IMR-90 (cell line): ENCODE results near the gene SUB1. TPM values are rescaled to one million over a fixed set of nuclear protein-coding genes. Genes with fewer than 3 reads are reported as not detected.

Experiments
- ATAC-seq: fragments of 200-7000 bp; cut with Tn5 transposase; 2 replicates; pipeline ENCODE4 v1.9.1; 2020; ENCODE audit warnings: low read depth, mild to moderate bottlenecking, moderate library complexity
- BruUV-seq: library from RNA; stranded (reverse); fragments of 400-500 nt; replicated peaks from 2 replicates; lab custom pipeline; 2021; lab: Mats Ljungman, UMichigan
- CTCF ChIA-PET: fragments of 300-600 bp; formaldehyde crosslinking; extraction: SDS; loops from one replicate; lab custom pipeline; 2021; ENCODE audit warnings: antibody characterized with exemption; lab: Yijun Ruan, JAX
- POLR2A ChIA-PET: fragments of 300-600 bp; sonication (Branson Sonifier 250); formaldehyde crosslinking; loops from one replicate; lab custom pipeline; 2022; ENCODE audit warnings: antibody characterized with exemption; ENCODE audit not compliant: unreplicated experiment; lab: Charles Lee
- DNase-seq: peaks from one replicate; pipeline ENCODE4 v3.0.0; 2013
- H2AFZ ChIP-seq: replicated peaks from 2 replicates; pipeline ENCODE3; 2013; ENCODE audit warnings: low read length, mild to moderate bottlenecking; ENCODE audit not compliant: poor library complexity
- H2AK5ac ChIP-seq: 2 replicates; pipeline ENCODE4 v1.6.1; 2013; ENCODE audit warnings: low read depth, low read length, inconsistent platforms
- H2AK9ac ChIP-seq: replicated peaks from 2 replicates; pipeline ENCODE3; 2013; ENCODE audit warnings: mild to moderate bottlenecking, low read depth, low read length, moderate library complexity; ENCODE audit not compliant: poor library complexity
- H2BK120ac ChIP-seq: 2 replicates; pipeline ENCODE4 v1.6.1; 2013; ENCODE audit warnings: low read depth, low read length, inconsistent platforms
- H2BK15ac ChIP-seq: 3 replicates; pipeline ENCODE4 v1.6.1; 2013; ENCODE audit warnings: low read depth, low read length, inconsistent platforms
- H2BK20ac ChIP-seq: 2 replicates; pipeline ENCODE4 v1.6.1; 2013; ENCODE audit warnings: low read depth, mild to moderate bottlenecking, inconsistent platforms, low read length, moderate library complexity
- H2BK5ac ChIP-seq: 2 replicates; pipeline ENCODE4 v1.6.1; 2013; ENCODE audit warnings: mild to moderate bottlenecking, low read depth, low read length, inconsistent platforms; ENCODE audit not compliant: poor library complexity, severe bottlenecking
- H3K14ac ChIP-seq: replicated peaks from 2 replicates; pipeline ENCODE4 v1.6.1; 2013; ENCODE audit warnings: low read depth, low read length, inconsistent platforms
- H3K18ac ChIP-seq: 2 replicates; pipeline ENCODE4 v1.6.1; 2013; ENCODE audit warnings: low read depth, low read length, control low read depth
- H3K23ac ChIP-seq: 2 replicates; pipeline ENCODE4 v1.6.1; 2013; ENCODE audit warnings: low read depth, low read length, inconsistent platforms
- H3K27ac ChIP-seq: 2 replicates; pipeline ENCODE4 v1.5.1; 2013; ENCODE audit warnings: mild to moderate bottlenecking, control low read depth, low read length; ENCODE audit not compliant: insufficient read depth
- H3K27me3 ChIP-seq: 2 replicates; pipeline ENCODE4 v1.6.1; 2013; ENCODE audit warnings: low read length; ENCODE audit not compliant: control insufficient read depth, insufficient read depth
- H3K36me3 ChIP-seq: 2 replicates; pipeline ENCODE4 v1.6.1; 2013; ENCODE audit warnings: low read length, mixed read lengths; ENCODE audit not compliant: control insufficient read depth, insufficient read depth
- H3K4ac ChIP-seq: 2 replicates; pipeline ENCODE4 v1.6.1; 2013; ENCODE audit warnings: low read depth, low read length, inconsistent platforms
- H3K4me1 ChIP-seq: 2 replicates; pipeline ENCODE4 v1.6.1; 2013; ENCODE audit warnings: low read length, mixed read lengths; ENCODE audit not compliant: control insufficient read depth, insufficient read depth
- H3K4me2 ChIP-seq: 2 replicates; pipeline ENCODE4 v1.6.1; 2013; ENCODE audit warnings: low read depth, mild to moderate bottlenecking, control low read depth, low read length, moderate library complexity
- H3K4me3 ChIP-seq: 2 replicates; pipeline ENCODE4 v1.5.1; 2013; ENCODE audit warnings: low read depth, mild to moderate bottlenecking, control low read depth, low read length, moderate library complexity; ENCODE audit not compliant: insufficient read depth
- H3K56ac ChIP-seq: 2 replicates; pipeline ENCODE4 v1.6.1; 2013; ENCODE audit warnings: low read length, inconsistent platforms; ENCODE audit not compliant: insufficient read depth; ENCODE audit errors: extremely low read depth
- H3K79me1 ChIP-seq, 2 experiments: 2 replicates each; pipeline ENCODE4 v1.6.1; 2013; ENCODE audit warnings: low read length in 2 of 2, inconsistent platforms in 1 of 2, low read depth in 1 of 2
- H3K9ac ChIP-seq: 2 replicates; pipeline ENCODE4 v1.6.1; 2013; ENCODE audit warnings: low read depth, low read length, control low read depth
- H3K9me1 ChIP-seq: 2 replicates; pipeline ENCODE4 v1.6.1; 2013; ENCODE audit warnings: low read length, inconsistent platforms; ENCODE audit not compliant: insufficient read depth
- H3K9me3 ChIP-seq: 2 replicates; pipeline ENCODE4 v1.6.1; 2013; ENCODE audit warnings: low read length; ENCODE audit not compliant: control insufficient read depth, insufficient read depth
- H4K20me1 ChIP-seq: 2 replicates; pipeline ENCODE4 v1.6.1; 2013; ENCODE audit warnings: low read length, inconsistent platforms; ENCODE audit not compliant: insufficient read depth
- H4K5ac ChIP-seq: 2 replicates; pipeline ENCODE4 v1.6.1; 2013; ENCODE audit warnings: mild to moderate bottlenecking, low read depth, low read length, control low read depth
- H4K8ac ChIP-seq, 2 experiments: 2 replicates each; pipeline ENCODE4 v1.6.1; 2013; ENCODE audit warnings: low read depth in 2 of 2, low read length in 2 of 2, control low read depth in 1 of 2, inconsistent platforms in 1 of 2
- H4K91ac ChIP-seq: 2 replicates; pipeline ENCODE4 v1.6.1; 2013; ENCODE audit warnings: low read depth, low read length, inconsistent platforms; ENCODE audit not compliant: insufficient read depth
- CEBPB ChIP-seq: IDR thresholded peaks from 2 replicates; pipeline ENCODE4 v1.6.1; 2012; ENCODE audit warnings: low read depth, low read length, improper control_type of control experiment
- CHD1 ChIP-seq: IDR thresholded peaks from 2 replicates; pipeline ENCODE4 v1.6.1; 2012; ENCODE audit warnings: low read depth, low read length, improper control_type of control experiment
- FOS ChIP-seq: fragments of 150-350 bp; IDR thresholded peaks from 2 replicates; pipeline ENCODE4 v1.6.1; 2016; ENCODE audit warnings: low read depth, low read length
- MAZ ChIP-seq: IDR thresholded peaks from 2 replicates; pipeline ENCODE4 v1.6.1; 2012; ENCODE audit warnings: low read depth, mild to moderate bottlenecking, low read length, improper control_type of control experiment, moderate library complexity, borderline replicate concordance
- NFE2L2 ChIP-seq: fragments of 150-350 bp; IDR thresholded peaks from 2 replicates; pipeline ENCODE4 v1.6.1; 2016; ENCODE audit warnings: low read depth, mild to moderate bottlenecking, low read length
- POLR2A ChIP-seq: IDR thresholded peaks from 2 replicates; pipeline ENCODE4 v1.6.1; 2012; ENCODE audit warnings: mild to moderate bottlenecking, low read depth, low read length
- RCOR1 ChIP-seq: IDR thresholded peaks from 2 replicates; pipeline ENCODE4 v1.6.1; 2012; ENCODE audit warnings: mild to moderate bottlenecking, low read length, improper control_type of control experiment; ENCODE audit not compliant: insufficient replicate concordance
- RFX5 ChIP-seq: IDR thresholded peaks from 2 replicates; pipeline ENCODE4 v1.8.0; 2012; ENCODE audit warnings: low read depth, mild to moderate bottlenecking, low read length, moderate library complexity
- SMC3 ChIP-seq: fragments of 150-350 bp; IDR thresholded peaks from 2 replicates; pipeline ENCODE4 v1.6.1; 2016; ENCODE audit warnings: low read depth, mild to moderate bottlenecking, antibody characterized with exemption, low read length, moderate library complexity
- WGBS, 2 experiments: methylation state at CpG; one replicate each; pipeline versions ENCODE4 v1.1.5 to v1.1.7; 2013; ENCODE audit warnings: missing lambda C conversion rate in 2 of 2; ENCODE audit not compliant: insufficient read length in 1 of 2; ENCODE audit errors: extremely low coverage in 2 of 2; 5-methylcytosine and 5-hydroxymethylcytosine counted together
- dilution Hi-C: fragments of 300-500 bp; cut with HindIII; formaldehyde crosslinking; loops from one replicate; pipeline ENCODE4 v1.14.3; 2018; ENCODE audit warnings: low sequenced_read_pairs; ENCODE audit not compliant: unreplicated experiment
- in situ Hi-C: fragments of 300-500 bp; cut with MboI; formaldehyde crosslinking; loops from 3 replicates; pipeline ENCODE4 v1.14.3; 2019; ENCODE audit warnings: low sequenced_read_pairs, inconsistent platforms, mixed read lengths
- intact Hi-C: fragments of 100-400 bp; cut with micrococcal nuclease; formaldehyde crosslinking; loops from 2 replicates; pipeline ENCODE4 v1.10.0; 2022
- polyA plus RNA-seq, 3 experiments: library from polyadenylated mRNA; depleted of rRNA; stranded (reverse); fragments of >200 nt; gene quantifications; 2 replicates each; pipeline ENCODE4 v1.2.3, GENCODE V29; 2012; ENCODE audit warnings: low replicate concordance in 1 of 3
- total RNA-seq: library from RNA; depleted of rRNA; stranded (reverse); fragments of >200 nt; gene quantifications from 2 replicates; pipeline ENCODE4 v1.2.3, GENCODE V29; 2012

Gene SUB1
- total and polyA plus RNA-seq, 2 of the 4 experiments (the other 2 are of a cell fraction): 19.5 to 155 TPM

DNA sequence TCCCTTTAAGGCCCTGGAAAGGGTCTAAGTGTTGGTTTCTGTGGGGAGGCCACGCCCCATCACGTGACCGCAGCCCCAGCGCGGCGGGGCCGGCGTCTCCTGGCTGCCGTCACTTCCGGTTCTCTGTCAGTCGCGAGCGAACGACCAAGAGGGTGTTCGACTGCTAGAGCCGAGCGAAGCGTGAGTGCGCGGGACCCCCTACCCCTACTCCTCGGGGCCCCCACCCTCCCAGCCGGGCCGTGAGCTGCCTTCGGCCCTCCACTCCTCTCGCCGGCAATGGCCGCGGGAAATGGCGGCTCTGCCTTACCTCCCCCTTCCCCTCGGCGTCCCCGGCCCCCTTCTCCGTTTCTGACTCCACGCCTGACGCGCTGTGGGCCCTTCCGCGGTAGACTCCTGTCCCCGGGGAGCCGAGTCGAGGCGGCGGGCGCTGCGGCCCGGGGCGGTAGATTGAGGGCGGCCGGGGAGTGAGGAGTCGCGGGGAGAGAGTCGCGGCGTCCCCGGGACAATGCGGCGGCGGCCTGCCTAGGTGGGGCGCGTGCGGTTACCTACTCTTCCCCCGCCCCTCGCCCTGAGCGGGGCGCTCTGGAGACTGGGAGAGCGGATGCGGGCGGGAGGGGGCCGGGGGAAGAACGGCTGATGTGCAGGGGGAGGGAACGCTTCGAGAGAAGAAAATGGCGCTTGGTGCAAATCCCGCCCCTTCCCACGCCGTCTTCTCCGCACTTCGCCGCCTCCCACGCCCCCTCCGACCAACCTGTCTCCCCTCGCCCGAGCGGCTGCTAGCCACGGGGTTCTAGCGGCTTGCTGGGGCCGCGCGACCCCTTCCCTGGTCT lies at the start of gene SUB1 (continued):
- no peak for TF ChIP-seq RCOR1
- peak; percentile 14; the same call in 1 of the 2 replicates for TF ChIP-seq FOS
- TF ChIP-seq SMC3: peak; percentile 3; the same call in 1 of the 2 replicates
- TF ChIP-seq CEBPB: no peak
- no peak for TF ChIP-seq NFE2L2
- TF ChIP-seq CHD1: no peak

DNA sequence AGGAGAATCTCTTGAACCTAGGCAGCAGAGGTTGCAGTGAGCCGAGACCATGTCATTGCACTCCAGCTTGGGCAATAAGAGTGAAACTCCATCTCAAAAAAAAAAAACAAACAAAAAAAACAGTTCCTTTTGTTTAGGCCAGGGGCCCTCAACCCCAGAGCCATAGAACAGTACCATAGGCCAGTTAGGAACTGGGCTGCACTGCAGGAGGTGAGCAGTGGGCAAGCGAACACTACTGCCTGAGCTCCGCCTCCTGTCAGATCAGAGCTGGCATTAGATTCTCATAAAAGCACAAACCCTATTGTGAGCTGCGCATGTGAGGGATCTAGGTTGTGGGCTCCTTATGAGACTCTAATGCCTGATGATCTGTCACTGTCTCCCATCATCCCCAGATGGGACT lies 49.1 kb upstream of the SUB1 start:
- BruUV-seq: no TSS peak
- Histone ChIP-seq H2BK120ac (no peak overlapping the region), H3K56ac (no peak overlapping the region), H3K18ac (no peak overlapping the region), H4K8ac (no peak overlapping the region), H3K4me3 (no peak overlapping the region), H3K4me2 (no peak overlapping the region), H4K20me1 (no peaks in the 10 kb centered on the region), H3K23ac (no peak overlapping the region), H3K9me1 (peaks cover 2% of the 10 kb centered on the region), H3K4ac (no peak overlapping the region), H3K14ac (no peak overlapping the region), H2BK15ac (no peak overlapping the region), H3K27me3 (no peaks in the 10 kb centered on the region), H4K5ac (no peak overlapping the region), H3K9me3 (no peaks in the 10 kb centered on the region), H3K36me3 (no peaks in the 10 kb centered on the region), H4K91ac (no peak overlapping the region), H2AK5ac (no peak overlapping the region), H2BK5ac (no peak overlapping the region), H3K79me1 (no peaks in the 10 kb centered on the region), H2AFZ (no peak overlapping the region), H3K9ac (no peak overlapping the region), H3K27ac (no peak overlapping the region), H3K4me1 (peaks cover 10% of the 10 kb centered on the region), H2AK9ac (no peak overlapping the region), H2BK20ac (no peak overlapping the region)
- ChIA-PET CTCF (no interaction called here), POLR2A (no interaction called here)
- dilution Hi-C loops: no loop called here
- ATAC-seq: no peak
- WGBS, 2 experiments: no CpG with 5 or more reads among the region's 4 CpGs
- DNase-seq: no peak
- TF ChIP-seq RFX5 (no peak), SMC3 (no peak), CHD1 (no peak), MAZ (no peak), POLR2A (no peak)
- intact Hi-C loops: no loop called here
- in situ Hi-C loops: no loop called here
